H9 (cell line): ENCODE data around the gene ACCSL. TPM values are rescaled to one million over a fixed set of nuclear protein-coding genes. Genes with fewer than 3 reads are reported as not detected.

Source experiments
- DNase-seq: peaks from one replicate; pipeline ENCODE4 v3.0.0-alpha.2; 2017
- H2AFZ ChIP-seq: one replicate; pipeline ENCODE4 v1.6.1; 2013; ENCODE audit warnings: mild to moderate bottlenecking, low read length, control low read depth, moderate library complexity
- H2AK5ac ChIP-seq: 2 replicates; pipeline ENCODE4 v1.6.1; 2013; ENCODE audit warnings: low read length, control low read depth, mixed read lengths; ENCODE audit not compliant: insufficient read length
- H2BK120ac ChIP-seq: one replicate; pipeline ENCODE4 v1.6.1; 2013; ENCODE audit warnings: low read depth, mild to moderate bottlenecking, low read length, control low read depth, inconsistent platforms; ENCODE audit not compliant: poor library complexity, severe bottlenecking
- H2BK12ac ChIP-seq: 2 replicates; pipeline ENCODE4 v1.6.1; 2013; ENCODE audit warnings: low read length, control low read depth, mixed read lengths, low read depth; ENCODE audit not compliant: insufficient read length
- H2BK15ac ChIP-seq: 2 replicates; pipeline ENCODE4 v1.6.1; 2013; ENCODE audit warnings: low read depth, low read length, control low read depth
- H2BK20ac ChIP-seq: one replicate; pipeline ENCODE4 v1.6.1; 2013; ENCODE audit warnings: low read depth, mild to moderate bottlenecking, low read length, control low read depth, inconsistent platforms; ENCODE audit not compliant: poor library complexity, severe bottlenecking
- H2BK5ac ChIP-seq: 2 replicates; pipeline ENCODE4 v1.6.1; 2013; ENCODE audit warnings: low read length, control low read depth, mixed read lengths; ENCODE audit not compliant: insufficient read length
- H3K14ac ChIP-seq: 2 replicates; pipeline ENCODE4 v1.6.1; 2013; ENCODE audit warnings: low read length, control low read depth; ENCODE audit not compliant: insufficient read depth
- H3K18ac ChIP-seq: 2 replicates; pipeline ENCODE4 v1.6.1; 2013; ENCODE audit warnings: low read depth, mild to moderate bottlenecking, mixed read lengths, low read length, control low read depth; ENCODE audit not compliant: insufficient read length
- H3K23ac ChIP-seq: 2 replicates; pipeline ENCODE4 v1.6.1; 2013; ENCODE audit warnings: low read length, control low read depth, mixed read lengths, low read depth; ENCODE audit not compliant: insufficient read length
- H3K23me2 ChIP-seq: 2 replicates; pipeline ENCODE4 v1.6.1; 2013; ENCODE audit warnings: low read depth, mild to moderate bottlenecking, mixed read lengths, low read length, control low read depth; ENCODE audit not compliant: insufficient read length, poor library complexity, severe bottlenecking
- H3K27ac ChIP-seq: 2 replicates; pipeline ENCODE4 v1.5.1; 2013; ENCODE audit warnings: low read length, control low read depth, mixed read lengths, low read depth; ENCODE audit not compliant: insufficient read length
- H3K27me3 ChIP-seq: 2 replicates; pipeline ENCODE4 v1.6.1; 2013; ENCODE audit warnings: low read length, control low read depth, inconsistent platforms; ENCODE audit not compliant: insufficient read depth
- H3K4ac ChIP-seq: 2 replicates; pipeline ENCODE4 v1.6.1; 2013; ENCODE audit warnings: low read depth, mild to moderate bottlenecking, control low read depth, inconsistent platforms, low read length, moderate library complexity
- H3K4me1 ChIP-seq: 2 replicates; pipeline ENCODE4 v1.6.1; 2013; ENCODE audit warnings: low read length, control low read depth, inconsistent platforms; ENCODE audit not compliant: insufficient read depth
- H3K4me2 ChIP-seq: 2 replicates; pipeline ENCODE4 v1.6.1; 2013; ENCODE audit warnings: low read length, control low read depth, mixed read lengths; ENCODE audit not compliant: insufficient read length, insufficient read depth
- H3K56ac ChIP-seq: 2 replicates; pipeline ENCODE4 v1.6.1; 2013; ENCODE audit warnings: low read depth, mild to moderate bottlenecking, mixed read lengths, low read length, control low read depth; ENCODE audit not compliant: insufficient read length
- H3K79me1 ChIP-seq: 2 replicates; pipeline ENCODE4 v1.6.1; 2013; ENCODE audit warnings: low read depth, mild to moderate bottlenecking, moderate library complexity, low read length, control low read depth, inconsistent platforms; ENCODE audit not compliant: insufficient read depth, poor library complexity, severe bottlenecking
- H3K79me2 ChIP-seq: 2 replicates; pipeline ENCODE4 v1.6.1; 2013; ENCODE audit warnings: low read length, control low read depth, inconsistent platforms; ENCODE audit not compliant: insufficient read depth
- H3K9ac ChIP-seq: 2 replicates; pipeline ENCODE4 v1.6.1; 2013; ENCODE audit warnings: low read length, control low read depth, mixed read lengths; ENCODE audit not compliant: insufficient read length; ENCODE audit errors: extremely low read depth
- H3K9me3 ChIP-seq: one replicate; pipeline ENCODE4 v1.6.1; 2013; ENCODE audit warnings: low read depth, low read length, inconsistent platforms; ENCODE audit not compliant: control insufficient read depth
- H3T11ph ChIP-seq: one replicate; pipeline ENCODE4 v1.6.1; 2013; ENCODE audit warnings: mild to moderate bottlenecking, low read length, control low read depth, inconsistent platforms
- H4K20me1 ChIP-seq: one replicate; pipeline ENCODE4 v1.6.1; 2013; ENCODE audit not compliant: control insufficient read depth, insufficient read length, insufficient read depth
- H4K5ac ChIP-seq: 2 replicates; pipeline ENCODE4 v1.6.1; 2013; ENCODE audit warnings: low read depth, mild to moderate bottlenecking, mixed read lengths, low read length, control low read depth; ENCODE audit not compliant: insufficient read length
- H4K8ac ChIP-seq: replicated peaks from 2 replicates; pipeline ENCODE4 v1.6.1; 2013; ENCODE audit warnings: low read length, control low read depth, mixed read lengths, low read depth; ENCODE audit not compliant: insufficient read length
- H4K91ac ChIP-seq: 2 replicates; pipeline ENCODE4 v1.6.1; 2013; ENCODE audit warnings: low read depth, mild to moderate bottlenecking, moderate library complexity, mixed read lengths, low read length, control low read depth; ENCODE audit not compliant: insufficient read length
- H3K27ac Mint-ChIP-seq, 3 experiments: 2 replicates in 2 of 3; 3 replicates in 1 of 3; pipeline ENCODE4 v1.8.0; 2020 to 2021; ENCODE audit warnings: mixed read lengths in 3 of 3, mild to moderate bottlenecking in 1 of 3, moderate library complexity in 1 of 3
- H3K27me3 Mint-ChIP-seq: 2 replicates; pipeline ENCODE4 v1.8.0; 2021; ENCODE audit warnings: low read depth, mild to moderate bottlenecking, moderate library complexity, mixed read lengths
- H3K36me3 Mint-ChIP-seq, 3 experiments: 2 replicates in 2 of 3; 3 replicates in 1 of 3; pipeline ENCODE4 v1.8.0; 2020 to 2021; ENCODE audit warnings: low read depth in 3 of 3, mixed read lengths in 3 of 3; ENCODE audit not compliant: insufficient read depth in 1 of 3
- H3K4me1 Mint-ChIP-seq, 2 experiments: 2 replicates each; pipeline ENCODE4 v1.8.0; 2020; ENCODE audit warnings: mixed read lengths in 2 of 2
- H3K4me3 Mint-ChIP-seq, 2 experiments: 2 replicates in 1 of 2; 3 replicates in 1 of 2; pipeline ENCODE4 v1.8.0; 2020 to 2021; ENCODE audit warnings: mild to moderate bottlenecking in 2 of 2, mixed read lengths in 2 of 2, moderate library complexity in 1 of 2
- H3K9me3 Mint-ChIP-seq, 2 experiments: 2 replicates in 1 of 2; 3 replicates in 1 of 2; pipeline ENCODE4 v1.8.0; 2020; ENCODE audit warnings: mild to moderate bottlenecking in 2 of 2, mixed read lengths in 2 of 2, moderate library complexity in 1 of 2
- CTCF ChIP-seq: fragments of 200-600 bp; sonication (generic); conservative IDR thresholded peaks from 3 replicates; pipeline ENCODE4 v1.8.0; 2021; ENCODE audit warnings: antibody characterized with exemption, mild to moderate bottlenecking
- WGBS: extraction: QIAGEN DNeasy Blood & Tissue Kit; methylation state at CpG from one replicate; pipeline ENCODE4 v1.1.7; 2013; ENCODE audit warnings: missing lambda C conversion rate, low lambda C conversion rate, mixed read lengths; ENCODE audit not compliant: insufficient read length; ENCODE audit errors: extremely low coverage; 5-methylcytosine and 5-hydroxymethylcytosine counted together
- total RNA-seq: library from RNA; stranded (reverse); gene quantifications from 2 replicates; pipeline ENCODE4 v1.2.1, GENCODE V29; 2021

ACCSL gene
- total RNA-seq, 1 experiment from 2014 or later: not detected

DNA sequence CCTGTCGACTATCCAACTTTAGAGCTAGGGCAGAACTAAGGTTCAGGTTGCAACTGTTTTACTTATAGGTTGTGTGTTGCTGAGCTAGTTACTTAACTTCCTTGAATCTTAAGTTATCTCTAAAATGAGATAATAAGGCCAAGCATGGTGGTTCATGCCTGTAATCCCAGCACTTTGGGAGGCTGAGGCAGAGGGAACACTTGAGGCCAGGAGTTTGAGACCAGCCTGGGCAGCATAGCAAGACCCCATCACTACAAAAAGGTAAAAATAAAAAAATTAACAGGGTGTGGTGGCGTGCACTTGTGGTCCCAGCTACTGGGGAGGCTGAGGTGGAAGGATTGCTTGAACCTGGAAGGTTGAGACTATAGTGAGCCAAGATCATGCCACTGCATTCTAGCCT, 20.4 kb downstream of the ACCSL start:
- H3K4me2 ChIP-seq: no peak overlapping the region
- H2BK15ac ChIP-seq: no peak overlapping the region
- Mint-ChIP-seq H3K27me3 (peaks cover 17% of the 10 kb centered on the region), H3K36me3 (peaks cover 0 to 6% (median 3%) of the 10 kb centered on the region in 3 experiments; a peak in 5 of 7 replicates), H3K9me3 (peaks cover 0 to 2% of the 10 kb centered on the region in 2 experiments; a peak in 3 of 5 replicates), H3K4me3 (no peak overlapping the region), H3K4me1 (peaks cover 30 to 32% of the 10 kb centered on the region in 2 experiments), H3K27ac (no peak overlapping the region)
- no peak for TF ChIP-seq CTCF
- H4K5ac ChIP-seq: no peak overlapping the region
- H3K56ac ChIP-seq: no peak overlapping the region
- no peak overlapping the region for H2BK5ac ChIP-seq
- no peak overlapping the region for H3K23ac ChIP-seq
- no peak overlapping the region for H3K14ac ChIP-seq
- no peak overlapping the region for H2BK20ac ChIP-seq
- H3K79me1 ChIP-seq: no peaks in the 10 kb centered on the region
- no peak overlapping the region for H4K8ac ChIP-seq
- peaks cover 13% of the 10 kb centered on the region for H3K23me2 ChIP-seq
- no peaks in the 10 kb centered on the region for H3K4me1 ChIP-seq
- no peaks in the 10 kb centered on the region for H3K79me2 ChIP-seq
- no peak overlapping the region for H2AK5ac ChIP-seq
- H3K9me3 ChIP-seq: no peaks in the 10 kb centered on the region
- H3K27me3 ChIP-seq: no peaks in the 10 kb centered on the region
- no peak for DNase-seq
- no peak overlapping the region for H3K18ac ChIP-seq
- no peak overlapping the region for H2AFZ ChIP-seq
- H3K9ac ChIP-seq: no peak overlapping the region
- H3K4ac ChIP-seq: no peak overlapping the region
- H3K27ac ChIP-seq: no peak overlapping the region
- no peak overlapping the region for H4K91ac ChIP-seq
- no peak overlapping the region for H3T11ph ChIP-seq
- no CpG with 5 or more reads among the region's 2 CpGs for WGBS
- H2BK120ac ChIP-seq: no peak overlapping the region
- no peaks in the 10 kb centered on the region for H4K20me1 ChIP-seq
- no peak overlapping the region for H2BK12ac ChIP-seq
